ENCODE results near the gene MYMX. TPM values are rescaled to one million over a fixed set of nuclear protein-coding genes. Genes with fewer than 3 reads are reported as not detected.

The MYMX gene
- total and polyA plus RNA-seq, 2 of the 4 experiments (the other 2 are of a cell fraction): not detected

- TF ChIP-seq NFE2L2 (IDR thresholded peaks at IDR 0.05; ENCODE audit: low read depth, low read length): no peak
- intact Hi-C loops (cut with micrococcal nuclease) (no loop called here), in situ Hi-C loops (cut with MboI; ENCODE audit: low sequenced_read_pairs) (no loop called here), dilution Hi-C loops (cut with HindIII; ENCODE audit: low sequenced_read_pairs, unreplicated experiment) (no loop called here)
- H2BK15ac ChIP-seq (ENCODE audit: low read depth, low read length): no peak overlapping the region
- no peak overlapping the region for H3K9ac ChIP-seq (ENCODE audit: low read depth, low read length)
- no peak overlapping the region for H4K91ac ChIP-seq (ENCODE audit: insufficient read depth, low read depth, low read length)
- no TSS peak for BruUV-seq (replicated peaks)
- H3K79me1 ChIP-seq (ENCODE audit: low read depth in 1 of 2, low read length in 2 of 2): peaks cover 0 to 20% of the 10 kb centered on the region in 2 experiments; a peak in 2 of 4 replicates
- no peak overlapping the region for H4K5ac ChIP-seq (ENCODE audit: low read depth, low read length)
- no peaks in the 10 kb centered on the region for H3K27me3 ChIP-seq (ENCODE audit: control insufficient read depth, insufficient read depth, low read length)
- H2BK5ac ChIP-seq (ENCODE audit: low read depth, low read length, poor library complexity, severe bottlenecking): no peak overlapping the region
- H3K4me2 ChIP-seq (ENCODE audit: low read depth, low read length): no peak overlapping the region
- no peak overlapping the region for H3K14ac ChIP-seq (replicated peaks; ENCODE audit: low read depth, low read length)
- H3K23ac ChIP-seq (ENCODE audit: low read depth, low read length): no peak overlapping the region
- H2BK120ac ChIP-seq (ENCODE audit: low read depth, low read length): no peak overlapping the region
- H3K56ac ChIP-seq (ENCODE audit: extremely low read depth, insufficient read depth, low read length): no peak overlapping the region
- H2AK9ac ChIP-seq (replicated peaks; ENCODE audit: low read depth, low read length, poor library complexity): no peak overlapping the region
- WGBS, 2 experiments (ENCODE audit: extremely low coverage in 2 of 2, insufficient read length in 1 of 2): no CpG with 5 or more reads among the region's 7 CpGs
- H3K9me1 ChIP-seq (ENCODE audit: insufficient read depth, low read length): peaks cover 8% of the 10 kb centered on the region
- ATAC-seq (ENCODE audit: low read depth) (no peak), DNase-seq (no peak)
- H3K4ac ChIP-seq (ENCODE audit: low read depth, low read length): no peak overlapping the region
- no peak overlapping the region for H4K8ac ChIP-seq (ENCODE audit: low read depth in 2 of 2, low read length in 2 of 2)
- ChIA-PET POLR2A (ENCODE audit: unreplicated experiment) (no interaction called here), CTCF (no interaction called here)
- no peak overlapping the region for H3K18ac ChIP-seq (ENCODE audit: low read depth, low read length)
- H4K20me1 ChIP-seq (ENCODE audit: insufficient read depth, low read length): peaks cover 15% of the 10 kb centered on the region
- peaks cover 3% of the 10 kb centered on the region for H3K4me1 ChIP-seq (ENCODE audit: control insufficient read depth, insufficient read depth, low read length)
- H3K36me3 ChIP-seq (ENCODE audit: control insufficient read depth, insufficient read depth, low read length): no peaks in the 10 kb centered on the region
- no peak overlapping the region for H3K27ac ChIP-seq (ENCODE audit: insufficient read depth, low read length)
- H2BK20ac ChIP-seq (ENCODE audit: low read depth, low read length): no peak overlapping the region
- no peaks in the 10 kb centered on the region for H3K9me3 ChIP-seq (ENCODE audit: control insufficient read depth, insufficient read depth, low read length)
- no peak overlapping the region for H2AFZ ChIP-seq (replicated peaks; ENCODE audit: low read length, poor library complexity)
- H2AK5ac ChIP-seq (ENCODE audit: low read depth, low read length): no peak overlapping the region
- no peak overlapping the region for H3K4me3 ChIP-seq (ENCODE audit: insufficient read depth, low read depth, low read length)
Measured at GRCh38 chr6:44243345-44243744, 26.6 kb downstream of the MYMX start.

All from IMR-90 (cell line).